Kidney glomerular epithelial cell (primary cell): Measurements from ENCODE around the gene MCTP1.

Source experiments
- DNase-seq: peaks from one replicate; lab custom pipeline; 2025; lab: John Stamatoyannopoulos, UW

The MCTP1 gene

GRCh38 chr5:94810877-94811276 is 474.0 kb downstream of the MCTP1 start:
- DNase-seq = no peak

- no peak for DNase-seq
These were observed 474.6 kb downstream of the MCTP1 start for GRCh38 chr5:94810281-94810680.

- no peak for DNase-seq
These were observed 476.4 kb downstream of the MCTP1 start for GRCh38 chr5:94808497-94808896.

- no peak for DNase-seq
These were observed 476.9 kb downstream of the MCTP1 start for GRCh38 chr5:94807985-94808384.

GRCh38 chr5:94802450-94802849 is 482.4 kb downstream of the MCTP1 start:
- no peak for DNase-seq

GRCh38 chr5:94796586-94796985 is 488.3 kb downstream of the MCTP1 start:
- DNase-seq = no peak

- DNase-seq = no peak
These were observed 491.1 kb downstream of the MCTP1 start for GRCh38 chr5:94793816-94794198.

GRCh38 chr5:94793113-94793815 is 491.6 kb downstream of the MCTP1 start:
- DNase-seq = no peak

- no peak for DNase-seq
These were observed 493.1 kb downstream of the MCTP1 start for GRCh38 chr5:94791829-94792228.

GRCh38 chr5:94788527-94788926 is 496.4 kb downstream of the MCTP1 start:
- no peak for DNase-seq

- DNase-seq = no peak
These were observed 500.1 kb downstream of the MCTP1 start for GRCh38 chr5:94784536-94785505.

GRCh38 chr5:94782383-94782782 is 502.5 kb downstream of the MCTP1 start:
- no peak for DNase-seq

GRCh38 chr5:94779684-94780083 is 505.2 kb downstream of the MCTP1 start:
- DNase-seq = no peak

- DNase-seq = no peak
These were observed 506.2 kb downstream of the MCTP1 start for GRCh38 chr5:94778732-94779131.

GRCh38 chr5:94778299-94778698 is 506.6 kb downstream of the MCTP1 start:
- no peak for DNase-seq

- DNase-seq = no peak
These were observed 507.6 kb downstream of the MCTP1 start for GRCh38 chr5:94777056-94777880.

GRCh38 chr5:94776167-94776566 is 508.7 kb downstream of the MCTP1 start:
- DNase-seq = no peak

- DNase-seq = no peak
These were observed 509.8 kb downstream of the MCTP1 start for GRCh38 chr5:94775088-94775487.

GRCh38 chr5:94771742-94772141 is 513.2 kb downstream of the MCTP1 start:
- DNase-seq = no peak

- DNase-seq = no peak
These were observed 514.9 kb downstream of the MCTP1 start for GRCh38 chr5:94769996-94770395.

GRCh38 chr5:94761786-94762185 is 523.1 kb downstream of the MCTP1 start:
- DNase-seq = no peak

GRCh38 chr5:94761055-94761454 is 523.8 kb downstream of the MCTP1 start:
- no peak for DNase-seq
